H9 (cell line): ENCODE data around the gene TNFSF8. TPM values are rescaled to one million over a fixed set of nuclear protein-coding genes. Genes with fewer than 3 reads are reported as not detected.

Source experiments
- DNase-seq: peaks from one replicate; pipeline ENCODE4 v3.0.0-alpha.2; 2017
- H2AFZ ChIP-seq: one replicate; pipeline ENCODE4 v1.6.1; 2013; ENCODE audit warnings: mild to moderate bottlenecking, low read length, control low read depth, moderate library complexity
- H2AK5ac ChIP-seq: 2 replicates; pipeline ENCODE4 v1.6.1; 2013; ENCODE audit warnings: low read length, control low read depth, mixed read lengths; ENCODE audit not compliant: insufficient read length
- H2BK120ac ChIP-seq: one replicate; pipeline ENCODE4 v1.6.1; 2013; ENCODE audit warnings: low read depth, mild to moderate bottlenecking, low read length, control low read depth, inconsistent platforms; ENCODE audit not compliant: poor library complexity, severe bottlenecking
- H2BK12ac ChIP-seq: 2 replicates; pipeline ENCODE4 v1.6.1; 2013; ENCODE audit warnings: low read length, control low read depth, mixed read lengths, low read depth; ENCODE audit not compliant: insufficient read length
- H2BK15ac ChIP-seq: 2 replicates; pipeline ENCODE4 v1.6.1; 2013; ENCODE audit warnings: low read depth, low read length, control low read depth
- H2BK20ac ChIP-seq: one replicate; pipeline ENCODE4 v1.6.1; 2013; ENCODE audit warnings: low read depth, mild to moderate bottlenecking, low read length, control low read depth, inconsistent platforms; ENCODE audit not compliant: poor library complexity, severe bottlenecking
- H2BK5ac ChIP-seq: 2 replicates; pipeline ENCODE4 v1.6.1; 2013; ENCODE audit warnings: low read length, control low read depth, mixed read lengths; ENCODE audit not compliant: insufficient read length
- H3K14ac ChIP-seq: 2 replicates; pipeline ENCODE4 v1.6.1; 2013; ENCODE audit warnings: low read length, control low read depth; ENCODE audit not compliant: insufficient read depth
- H3K18ac ChIP-seq: 2 replicates; pipeline ENCODE4 v1.6.1; 2013; ENCODE audit warnings: low read depth, mild to moderate bottlenecking, mixed read lengths, low read length, control low read depth; ENCODE audit not compliant: insufficient read length
- H3K23ac ChIP-seq: 2 replicates; pipeline ENCODE4 v1.6.1; 2013; ENCODE audit warnings: low read length, control low read depth, mixed read lengths, low read depth; ENCODE audit not compliant: insufficient read length
- H3K23me2 ChIP-seq: 2 replicates; pipeline ENCODE4 v1.6.1; 2013; ENCODE audit warnings: low read depth, mild to moderate bottlenecking, mixed read lengths, low read length, control low read depth; ENCODE audit not compliant: insufficient read length, poor library complexity, severe bottlenecking
- H3K27ac ChIP-seq: 2 replicates; pipeline ENCODE4 v1.5.1; 2013; ENCODE audit warnings: low read length, control low read depth, mixed read lengths, low read depth; ENCODE audit not compliant: insufficient read length
- H3K27me3 ChIP-seq: 2 replicates; pipeline ENCODE4 v1.6.1; 2013; ENCODE audit warnings: low read length, control low read depth, inconsistent platforms; ENCODE audit not compliant: insufficient read depth
- H3K4ac ChIP-seq: 2 replicates; pipeline ENCODE4 v1.6.1; 2013; ENCODE audit warnings: low read depth, mild to moderate bottlenecking, control low read depth, inconsistent platforms, low read length, moderate library complexity
- H3K4me1 ChIP-seq: 2 replicates; pipeline ENCODE4 v1.6.1; 2013; ENCODE audit warnings: low read length, control low read depth, inconsistent platforms; ENCODE audit not compliant: insufficient read depth
- H3K4me2 ChIP-seq: 2 replicates; pipeline ENCODE4 v1.6.1; 2013; ENCODE audit warnings: low read length, control low read depth, mixed read lengths; ENCODE audit not compliant: insufficient read length, insufficient read depth
- H3K56ac ChIP-seq: 2 replicates; pipeline ENCODE4 v1.6.1; 2013; ENCODE audit warnings: low read depth, mild to moderate bottlenecking, mixed read lengths, low read length, control low read depth; ENCODE audit not compliant: insufficient read length
- H3K79me1 ChIP-seq: 2 replicates; pipeline ENCODE4 v1.6.1; 2013; ENCODE audit warnings: low read depth, mild to moderate bottlenecking, moderate library complexity, low read length, control low read depth, inconsistent platforms; ENCODE audit not compliant: insufficient read depth, poor library complexity, severe bottlenecking
- H3K79me2 ChIP-seq: 2 replicates; pipeline ENCODE4 v1.6.1; 2013; ENCODE audit warnings: low read length, control low read depth, inconsistent platforms; ENCODE audit not compliant: insufficient read depth
- H3K9ac ChIP-seq: 2 replicates; pipeline ENCODE4 v1.6.1; 2013; ENCODE audit warnings: low read length, control low read depth, mixed read lengths; ENCODE audit not compliant: insufficient read length; ENCODE audit errors: extremely low read depth
- H3K9me3 ChIP-seq: one replicate; pipeline ENCODE4 v1.6.1; 2013; ENCODE audit warnings: low read depth, low read length, inconsistent platforms; ENCODE audit not compliant: control insufficient read depth
- H3T11ph ChIP-seq: one replicate; pipeline ENCODE4 v1.6.1; 2013; ENCODE audit warnings: mild to moderate bottlenecking, low read length, control low read depth, inconsistent platforms
- H4K20me1 ChIP-seq: one replicate; pipeline ENCODE4 v1.6.1; 2013; ENCODE audit not compliant: control insufficient read depth, insufficient read length, insufficient read depth
- H4K5ac ChIP-seq: 2 replicates; pipeline ENCODE4 v1.6.1; 2013; ENCODE audit warnings: low read depth, mild to moderate bottlenecking, mixed read lengths, low read length, control low read depth; ENCODE audit not compliant: insufficient read length
- H4K8ac ChIP-seq: replicated peaks from 2 replicates; pipeline ENCODE4 v1.6.1; 2013; ENCODE audit warnings: low read length, control low read depth, mixed read lengths, low read depth; ENCODE audit not compliant: insufficient read length
- H4K91ac ChIP-seq: 2 replicates; pipeline ENCODE4 v1.6.1; 2013; ENCODE audit warnings: low read depth, mild to moderate bottlenecking, moderate library complexity, mixed read lengths, low read length, control low read depth; ENCODE audit not compliant: insufficient read length
- H3K27ac Mint-ChIP-seq, 3 experiments: 2 replicates in 2 of 3; 3 replicates in 1 of 3; pipeline ENCODE4 v1.8.0; 2020 to 2021; ENCODE audit warnings: mixed read lengths in 3 of 3, mild to moderate bottlenecking in 1 of 3, moderate library complexity in 1 of 3
- H3K27me3 Mint-ChIP-seq: 2 replicates; pipeline ENCODE4 v1.8.0; 2021; ENCODE audit warnings: low read depth, mild to moderate bottlenecking, moderate library complexity, mixed read lengths
- H3K36me3 Mint-ChIP-seq, 3 experiments: 2 replicates in 2 of 3; 3 replicates in 1 of 3; pipeline ENCODE4 v1.8.0; 2020 to 2021; ENCODE audit warnings: low read depth in 3 of 3, mixed read lengths in 3 of 3; ENCODE audit not compliant: insufficient read depth in 1 of 3
- H3K4me1 Mint-ChIP-seq, 2 experiments: 2 replicates each; pipeline ENCODE4 v1.8.0; 2020; ENCODE audit warnings: mixed read lengths in 2 of 2
- H3K4me3 Mint-ChIP-seq, 2 experiments: 2 replicates in 1 of 2; 3 replicates in 1 of 2; pipeline ENCODE4 v1.8.0; 2020 to 2021; ENCODE audit warnings: mild to moderate bottlenecking in 2 of 2, mixed read lengths in 2 of 2, moderate library complexity in 1 of 2
- H3K9me3 Mint-ChIP-seq, 2 experiments: 2 replicates in 1 of 2; 3 replicates in 1 of 2; pipeline ENCODE4 v1.8.0; 2020; ENCODE audit warnings: mild to moderate bottlenecking in 2 of 2, mixed read lengths in 2 of 2, moderate library complexity in 1 of 2
- WGBS: extraction: QIAGEN DNeasy Blood & Tissue Kit; methylation state at CpG from one replicate; pipeline ENCODE4 v1.1.7; 2013; ENCODE audit warnings: missing lambda C conversion rate, low lambda C conversion rate, mixed read lengths; ENCODE audit not compliant: insufficient read length; ENCODE audit errors: extremely low coverage; 5-methylcytosine and 5-hydroxymethylcytosine counted together
- total RNA-seq: library from RNA; stranded (reverse); gene quantifications from 2 replicates; pipeline ENCODE4 v1.2.1, GENCODE V29; 2021
- TF ChIP-seq, protein P1 (sequence below): fragments of 200-600 bp; sonication (generic); conservative IDR thresholded peaks from 3 replicates; pipeline ENCODE4 v1.8.0; 2021; ENCODE audit warnings: antibody characterized with exemption, mild to moderate bottlenecking

TNFSF8 gene
- total RNA-seq, 1 experiment from 2014 or later = not detected

DNA sequence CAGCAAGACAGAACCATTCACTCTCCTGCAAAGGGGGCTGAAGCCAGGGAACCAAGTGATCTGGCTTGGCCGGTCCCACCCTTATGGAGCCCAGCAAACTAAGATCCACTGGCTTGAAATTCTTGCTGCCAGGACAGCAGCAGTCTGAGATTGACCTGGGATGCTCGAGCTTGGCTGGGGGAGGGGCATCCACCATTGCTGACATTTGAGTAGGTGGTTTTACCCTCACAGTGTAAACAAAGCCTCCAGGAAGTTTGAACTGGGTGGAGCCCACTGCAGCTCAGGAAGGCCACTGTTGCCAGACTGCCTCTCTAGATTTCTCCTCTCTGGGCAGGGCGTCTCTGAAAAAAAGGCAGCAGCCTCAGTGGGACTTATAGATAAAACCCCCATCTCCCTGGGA is 60.5 kb downstream of the TNFSF8 start:
- no peak overlapping the region for H4K5ac ChIP-seq
- no peak overlapping the region for H2BK12ac ChIP-seq
- no peak overlapping the region for H3K27ac Mint-ChIP-seq
- H3T11ph ChIP-seq = no peak overlapping the region
- peaks cover 0 to 5% (median 0%) of the 10 kb centered on the region in 3 experiments; a peak in 1 of 7 replicates for H3K36me3 Mint-ChIP-seq
- H2BK5ac ChIP-seq = no peak overlapping the region
- no peak overlapping the region for H3K9ac ChIP-seq
- TF ChIP-seq, protein P1, sequence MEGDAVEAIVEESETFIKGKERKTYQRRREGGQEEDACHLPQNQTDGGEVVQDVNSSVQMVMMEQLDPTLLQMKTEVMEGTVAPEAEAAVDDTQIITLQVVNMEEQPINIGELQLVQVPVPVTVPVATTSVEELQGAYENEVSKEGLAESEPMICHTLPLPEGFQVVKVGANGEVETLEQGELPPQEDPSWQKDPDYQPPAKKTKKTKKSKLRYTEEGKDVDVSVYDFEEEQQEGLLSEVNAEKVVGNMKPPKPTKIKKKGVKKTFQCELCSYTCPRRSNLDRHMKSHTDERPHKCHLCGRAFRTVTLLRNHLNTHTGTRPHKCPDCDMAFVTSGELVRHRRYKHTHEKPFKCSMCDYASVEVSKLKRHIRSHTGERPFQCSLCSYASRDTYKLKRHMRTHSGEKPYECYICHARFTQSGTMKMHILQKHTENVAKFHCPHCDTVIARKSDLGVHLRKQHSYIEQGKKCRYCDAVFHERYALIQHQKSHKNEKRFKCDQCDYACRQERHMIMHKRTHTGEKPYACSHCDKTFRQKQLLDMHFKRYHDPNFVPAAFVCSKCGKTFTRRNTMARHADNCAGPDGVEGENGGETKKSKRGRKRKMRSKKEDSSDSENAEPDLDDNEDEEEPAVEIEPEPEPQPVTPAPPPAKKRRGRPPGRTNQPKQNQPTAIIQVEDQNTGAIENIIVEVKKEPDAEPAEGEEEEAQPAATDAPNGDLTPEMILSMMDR = no peak
- H4K91ac ChIP-seq = no peak overlapping the region
- no peaks in the 10 kb centered on the region for H3K79me1 ChIP-seq
- no peaks in the 10 kb centered on the region for H3K79me2 ChIP-seq
- H3K9me3 Mint-ChIP-seq = peaks cover under 1 to 8% of the 10 kb centered on the region in 2 experiments; a peak in 3 of 5 replicates
- H3K9me3 ChIP-seq = no peaks in the 10 kb centered on the region
- peaks cover 15% of the 10 kb centered on the region for H3K27me3 Mint-ChIP-seq
- H4K20me1 ChIP-seq = no peaks in the 10 kb centered on the region
- H3K4me2 ChIP-seq = no peak overlapping the region
- H4K8ac ChIP-seq = no peak overlapping the region
- no peak overlapping the region for H2BK120ac ChIP-seq
- H3K23me2 ChIP-seq = no peaks in the 10 kb centered on the region
- no peaks in the 10 kb centered on the region; the same call in 1 of the 2 replicates for H3K4me1 ChIP-seq
- H3K14ac ChIP-seq = no peak overlapping the region
- no peak overlapping the region for H3K23ac ChIP-seq
- H3K56ac ChIP-seq = no peak overlapping the region
- no peak overlapping the region for H2BK15ac ChIP-seq
- H2BK20ac ChIP-seq = no peak overlapping the region
- H3K4me3 Mint-ChIP-seq = no peak overlapping the region
- no peak overlapping the region for H3K4ac ChIP-seq
- H2AK5ac ChIP-seq = no peak overlapping the region
- peaks cover 15 to 16% of the 10 kb centered on the region in 2 experiments for H3K4me1 Mint-ChIP-seq
- no peak overlapping the region for H3K27ac ChIP-seq
- peak; percentile 80 for DNase-seq
- WGBS = no CpG with 5 or more reads among the region's 3 CpGs
- no peak overlapping the region for H3K18ac ChIP-seq
- no peaks in the 10 kb centered on the region for H3K27me3 ChIP-seq
- H2AFZ ChIP-seq = no peak overlapping the region
